GM21717 (cell line): ENCODE results near the gene EIF4E2.

ENCODE experiments used
- ATAC-seq: cut with Tn5 transposase; IDR thresholded peaks from one replicate; pipeline ENCODE4 v1.9.1; 2021; ENCODE audit warnings: mild to moderate bottlenecking, moderate library complexity; ENCODE audit not compliant: unreplicated experiment

Gene EIF4E2

GRCh38 chr2:232592772-232593395, 42.4 kb downstream of the EIF4E2 start:
- no peak for ATAC-seq

- no peak for ATAC-seq
These were observed 43.5 kb downstream of the EIF4E2 start for GRCh38 chr2:232593982-232594381.

GRCh38 chr2:232597362-232598079, 47.0 kb downstream of the EIF4E2 start:
- ATAC-seq = no peak

- ATAC-seq = no peak
These were observed 47.8 kb downstream of the EIF4E2 start for GRCh38 chr2:232598293-232598692.

GRCh38 chr2:232600053-232600773, 49.7 kb downstream of the EIF4E2 start:
- ATAC-seq = no peak

- no peak for ATAC-seq
These were observed 52.8 kb downstream of the EIF4E2 start for GRCh38 chr2:232603283-232603682.

- no peak for ATAC-seq
These were observed 54.0 kb downstream of the EIF4E2 start for GRCh38 chr2:232604535-232604934.

GRCh38 chr2:232607011-232607410, 56.5 kb downstream of the EIF4E2 start:
- ATAC-seq = no peak

- ATAC-seq = no peak
These were observed 59.1 kb downstream of the EIF4E2 start for GRCh38 chr2:232609607-232610006.

- no peak for ATAC-seq
These were observed 59.6 kb downstream of the EIF4E2 start for GRCh38 chr2:232610081-232610480.

- no peak for ATAC-seq
These were observed 60.6 kb downstream of the EIF4E2 start for GRCh38 chr2:232611061-232611460.

GRCh38 chr2:232611559-232612218, 61.2 kb downstream of the EIF4E2 start:
- ATAC-seq = no peak

GRCh38 chr2:232613538-232614134, 63.1 kb downstream of the EIF4E2 start:
- no peak for ATAC-seq

- no peak for ATAC-seq
These were observed 64.8 kb downstream of the EIF4E2 start for GRCh38 chr2:232615339-232615738.
